D721Med (cell line): Measurements from ENCODE around the gene MARK4.

Source experiments
- DNase-seq: peaks from one replicate; pipeline ENCODE4 v3.0.0; 2011; ENCODE audit warnings: low spot score; ENCODE audit not compliant: insufficient read length
- FAIRE-seq: peaks from 2 replicates; lab custom pipeline; 2011; peaks lifted over from hg19 to GRCh38; lab: Jason Lieb, UNC
- CTCF ChIP-seq: IDR thresholded peaks from 2 replicates; pipeline ENCODE4 v1.5.1; 2012; ENCODE audit warnings: mild to moderate bottlenecking, control low read depth; ENCODE audit not compliant: insufficient read depth; ENCODE audit errors: missing control alignments

MARK4 gene

DNA sequence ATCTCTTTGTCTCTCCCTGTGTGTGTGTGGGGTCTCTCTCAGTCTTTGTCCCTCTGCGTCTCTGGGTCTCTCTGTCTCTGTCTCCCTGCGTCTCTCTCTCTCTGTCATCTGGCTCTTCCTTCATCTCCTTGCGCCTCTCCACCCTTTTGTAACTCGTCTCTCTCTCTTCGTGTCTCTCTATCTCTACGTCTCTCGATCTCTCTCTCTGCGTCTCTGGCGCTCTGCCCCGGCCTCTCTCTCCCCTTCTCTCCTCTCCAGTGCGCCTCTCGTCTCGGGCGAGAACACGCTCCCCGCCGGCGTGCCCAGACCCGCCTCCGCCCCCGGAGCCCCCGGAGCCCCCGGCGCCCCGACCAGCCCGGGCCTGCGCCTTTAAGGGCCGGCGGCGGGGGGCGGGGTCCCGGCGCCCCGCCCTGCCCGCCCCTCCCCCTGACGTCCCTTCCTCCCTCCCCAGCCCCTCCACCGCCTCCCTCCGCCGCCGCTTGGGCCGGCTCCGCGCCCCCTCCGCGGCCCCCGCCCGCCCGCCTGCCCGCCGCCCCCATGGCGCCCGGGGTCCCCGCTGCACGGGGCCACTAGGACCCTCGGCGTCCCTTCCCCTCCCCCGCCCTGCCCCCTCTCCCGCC, at the start of gene MARK4:
MARK4 (plus strand) TSS at position 440 of the 620 bp plus-strand sequence. CDS start 318 bp downstream, outside the sequence.
- TF ChIP-seq CTCF, result no peak
- DNase-seq (peak; percentile 94), FAIRE-seq (no peak)

- no peak for TF ChIP-seq CTCF
- DNase-seq (no peak), FAIRE-seq (no peak)
These were observed 48.4 kb upstream of the MARK4 start for GRCh38 chr19:45202637-45203036.

DNA sequence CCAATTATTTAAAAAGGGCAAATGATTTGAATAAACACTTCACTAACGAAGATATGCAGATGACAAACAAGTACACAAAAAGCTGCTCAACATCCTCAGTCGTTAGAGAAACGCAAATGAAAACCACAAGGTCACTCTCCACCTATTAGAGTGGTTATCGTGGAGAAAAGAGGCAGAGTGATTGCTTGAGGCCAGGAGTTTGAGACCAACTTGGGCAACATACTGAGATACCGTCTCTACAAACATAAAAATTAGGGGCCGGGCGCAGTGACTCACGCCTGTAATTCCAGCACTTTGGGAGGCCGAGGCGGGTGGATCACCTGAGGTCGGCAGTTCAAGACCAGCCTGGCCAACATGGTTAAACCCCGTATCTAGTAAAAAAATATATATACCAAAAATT, 45.3 kb upstream of the MARK4 start:
- TF ChIP-seq CTCF, result no peak
- no peak for DNase-seq
- FAIRE-seq, result no peak

- FAIRE-seq, result no peak
- TF ChIP-seq CTCF, result no peak
- DNase-seq, result no peak
These were observed 44.7 kb upstream of the MARK4 start for GRCh38 chr19:45206328-45206727.

DNA sequence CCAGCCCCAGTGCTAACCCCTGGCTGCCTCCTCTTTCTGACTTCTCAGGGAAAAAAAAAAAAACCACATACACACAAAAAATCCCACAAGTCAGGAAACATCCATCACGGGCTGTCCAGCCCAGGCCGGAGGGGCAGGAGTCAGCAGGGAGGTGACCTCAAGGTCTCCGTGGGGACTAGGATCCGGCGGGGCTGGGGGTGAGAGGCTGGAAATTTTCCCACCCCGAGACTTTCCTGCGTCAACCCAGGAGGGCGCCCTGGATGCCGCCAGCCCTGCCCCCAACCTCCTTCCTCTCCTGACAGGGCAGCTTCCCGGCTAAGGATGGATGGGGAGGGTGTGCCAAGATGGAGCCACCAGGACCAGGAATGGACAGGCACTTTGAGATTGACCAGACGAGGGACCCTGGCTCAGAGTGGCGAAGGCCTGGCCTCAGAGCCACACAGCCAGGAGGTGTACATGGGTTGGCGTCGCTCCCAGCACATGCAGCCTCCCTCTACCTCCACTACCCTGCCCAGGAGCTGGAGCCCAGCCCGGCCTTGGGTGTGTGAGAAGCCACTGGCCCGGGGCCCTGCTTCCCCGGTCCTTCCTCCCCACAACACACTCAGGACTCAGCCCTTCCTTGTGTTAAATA, 39.2 kb upstream of the MARK4 start:
- FAIRE-seq (no peak), DNase-seq (no peak)
- no peak for TF ChIP-seq CTCF

GRCh38 chr19:45213031-45213430, 38.0 kb upstream of the MARK4 start:
- no peak for TF ChIP-seq CTCF
- FAIRE-seq, result no peak
- no peak for DNase-seq
